H4 (cell line): ENCODE results near the gene CDH11. TPM values are rescaled to one million over a fixed set of nuclear protein-coding genes. Genes with fewer than 3 reads are reported as not detected.

Experiments
- DNase-seq: peaks from one replicate; pipeline ENCODE4 v3.0.0-alpha.2; 2015; ENCODE audit warnings: low spot score
- total RNA-seq: library from RNA; depleted of rRNA; stranded (reverse); fragments of >200 nt; shearing (Covaris generic); gene quantifications from 2 replicates; pipeline ENCODE4 v1.2.3, GENCODE V29; 2014; rRNA removed

CDH11 gene, protein sequence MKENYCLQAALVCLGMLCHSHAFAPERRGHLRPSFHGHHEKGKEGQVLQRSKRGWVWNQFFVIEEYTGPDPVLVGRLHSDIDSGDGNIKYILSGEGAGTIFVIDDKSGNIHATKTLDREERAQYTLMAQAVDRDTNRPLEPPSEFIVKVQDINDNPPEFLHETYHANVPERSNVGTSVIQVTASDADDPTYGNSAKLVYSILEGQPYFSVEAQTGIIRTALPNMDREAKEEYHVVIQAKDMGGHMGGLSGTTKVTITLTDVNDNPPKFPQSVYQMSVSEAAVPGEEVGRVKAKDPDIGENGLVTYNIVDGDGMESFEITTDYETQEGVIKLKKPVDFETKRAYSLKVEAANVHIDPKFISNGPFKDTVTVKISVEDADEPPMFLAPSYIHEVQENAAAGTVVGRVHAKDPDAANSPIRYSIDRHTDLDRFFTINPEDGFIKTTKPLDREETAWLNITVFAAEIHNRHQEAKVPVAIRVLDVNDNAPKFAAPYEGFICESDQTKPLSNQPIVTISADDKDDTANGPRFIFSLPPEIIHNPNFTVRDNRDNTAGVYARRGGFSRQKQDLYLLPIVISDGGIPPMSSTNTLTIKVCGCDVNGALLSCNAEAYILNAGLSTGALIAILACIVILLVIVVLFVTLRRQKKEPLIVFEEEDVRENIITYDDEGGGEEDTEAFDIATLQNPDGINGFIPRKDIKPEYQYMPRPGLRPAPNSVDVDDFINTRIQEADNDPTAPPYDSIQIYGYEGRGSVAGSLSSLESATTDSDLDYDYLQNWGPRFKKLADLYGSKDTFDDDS
- 55.2 and 56.6 TPM in 2 replicates for total RNA-seq

DNA sequence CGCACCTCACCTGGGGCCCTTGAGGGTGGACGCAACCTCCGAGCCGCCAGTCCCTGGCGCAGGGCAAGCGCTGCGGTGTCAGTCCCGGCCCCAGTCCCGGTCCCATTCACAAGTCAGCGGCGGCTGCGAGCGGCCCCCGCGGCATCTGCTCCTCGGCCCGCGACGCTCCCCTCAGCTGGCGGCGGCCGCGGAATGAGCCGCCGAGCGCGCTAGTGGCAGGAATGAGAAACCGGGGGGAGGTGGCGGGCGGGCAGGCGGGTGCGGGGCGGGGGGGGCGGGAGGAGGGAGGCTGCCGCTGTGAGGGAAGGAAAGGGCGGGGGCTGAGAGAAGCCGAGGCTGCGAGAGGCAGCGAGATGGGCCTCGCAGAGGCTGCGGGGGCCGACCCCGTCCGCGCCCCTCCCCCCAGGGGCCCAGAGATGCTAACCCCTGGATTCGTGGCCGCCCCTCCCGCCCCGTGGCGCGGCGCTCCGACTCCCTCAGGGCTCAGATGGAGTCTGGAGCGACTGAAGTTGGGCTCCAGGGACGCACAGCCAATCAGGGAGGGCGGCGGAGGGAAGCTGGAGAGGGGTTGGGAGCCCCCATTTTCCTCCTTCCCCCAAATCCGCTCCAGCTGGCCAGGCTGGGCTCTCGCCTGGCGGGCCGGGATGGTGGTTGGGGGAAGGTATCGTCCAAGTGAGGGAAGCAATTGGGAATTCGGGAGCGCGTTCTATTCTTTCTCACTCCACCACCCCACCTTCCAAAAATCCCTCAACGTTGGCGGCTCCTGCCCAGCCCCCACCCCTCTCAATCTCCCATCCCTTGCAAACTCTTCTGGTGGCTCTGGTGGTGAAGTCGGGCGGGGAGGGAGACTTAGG lies at the start of gene CDH11:
Gene CDH11 (minus strand): TSS at position 194 of the 854 bp plus-strand sequence. CDS start 117,194 bp downstream, outside the sequence.
- peak; percentile 30 for DNase-seq

DNA sequence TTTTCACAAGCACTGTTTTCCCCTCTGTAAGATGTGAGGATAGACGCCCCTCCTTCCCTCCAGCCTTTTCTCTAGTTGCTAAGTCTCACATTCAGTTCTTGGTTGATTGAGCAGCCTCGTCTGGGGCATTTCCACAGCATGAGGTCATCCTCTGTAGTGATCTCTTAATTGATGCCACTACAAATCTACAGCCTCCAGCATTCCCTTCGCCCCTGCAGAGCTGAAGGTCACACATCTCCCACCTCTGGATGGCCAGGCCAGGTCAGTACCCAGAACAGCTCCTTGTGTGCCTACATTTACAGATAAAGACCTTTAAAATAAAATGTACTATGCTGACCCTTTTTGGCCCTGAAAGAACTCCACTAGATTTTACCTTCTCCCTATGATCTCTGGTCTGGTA lies 32.5 kb upstream of the CDH11 start:
- no peak for DNase-seq

DNA sequence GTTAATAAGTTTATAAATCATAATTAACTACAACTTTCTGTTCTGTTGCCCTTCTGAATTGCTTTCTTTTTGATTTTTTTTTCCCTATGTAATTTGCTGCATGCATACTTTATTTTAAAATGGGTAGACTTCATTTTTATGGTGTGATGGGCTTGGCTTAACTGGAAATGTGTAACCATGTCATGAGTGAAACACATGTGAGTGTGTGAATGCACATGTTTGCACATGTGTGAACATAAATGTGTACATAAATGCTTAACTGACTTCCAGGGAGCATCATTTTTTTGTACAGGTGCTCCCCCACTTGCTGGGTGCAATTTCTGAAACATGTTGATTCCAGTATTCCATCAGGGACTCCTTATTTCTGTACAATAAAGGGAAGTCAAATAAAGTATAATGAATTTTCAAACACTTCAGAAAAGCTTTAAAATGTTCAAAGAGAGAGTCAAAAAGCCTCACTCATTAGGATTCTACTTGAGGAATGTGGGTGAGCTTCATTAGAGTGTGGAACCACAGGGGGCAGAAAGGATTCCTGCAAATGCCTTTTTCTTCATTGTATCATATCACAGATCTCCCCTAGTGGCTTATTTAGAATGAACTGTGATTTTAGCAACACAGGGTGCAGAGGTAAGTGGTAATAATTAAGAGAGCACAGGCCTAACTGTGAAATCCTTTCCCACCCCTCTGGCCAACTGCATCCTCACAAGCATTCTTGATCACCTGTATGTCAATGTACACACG lies 31.7 kb upstream of the CDH11 start:
- no peak for DNase-seq

DNA sequence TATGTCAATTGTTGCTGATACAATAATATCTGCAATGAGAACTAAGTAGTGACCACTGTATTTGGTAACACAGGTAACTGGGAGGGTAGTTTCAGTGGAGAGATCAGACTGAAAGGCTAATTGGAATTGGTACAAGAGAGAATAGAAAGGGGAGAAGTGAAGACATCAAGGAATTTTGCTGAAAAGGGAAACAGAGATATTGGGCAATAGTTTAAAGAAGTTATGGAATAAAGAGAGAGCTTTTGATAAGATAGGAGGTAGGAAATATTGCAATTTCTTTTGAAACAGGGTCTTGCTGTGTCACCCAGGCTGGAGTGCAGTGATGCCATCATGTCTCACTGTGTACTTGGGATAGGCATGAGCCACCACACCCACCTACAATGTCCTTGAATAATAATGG lies 26.9 kb upstream of the CDH11 start:
- no peak for DNase-seq

DNA sequence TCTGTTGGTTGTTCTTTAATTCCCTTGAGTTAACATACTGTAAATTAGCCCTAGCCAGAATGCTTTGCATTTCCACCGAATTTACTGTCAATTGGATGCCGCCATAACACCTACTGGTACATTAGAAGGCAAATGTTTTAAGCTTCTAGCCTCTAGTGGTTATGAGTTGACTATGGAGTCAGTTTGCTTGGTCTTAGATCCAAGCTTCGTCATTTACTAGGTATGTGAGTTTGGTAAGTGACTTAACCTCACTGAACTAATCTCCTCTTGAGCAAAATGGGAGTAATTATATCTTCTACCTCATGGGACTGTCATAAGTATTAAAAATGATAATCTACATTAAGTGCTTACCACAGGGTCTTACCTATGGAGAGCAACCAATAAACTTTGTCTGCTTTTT lies 20.4 kb upstream of the CDH11 start:
- no peak for DNase-seq

DNA sequence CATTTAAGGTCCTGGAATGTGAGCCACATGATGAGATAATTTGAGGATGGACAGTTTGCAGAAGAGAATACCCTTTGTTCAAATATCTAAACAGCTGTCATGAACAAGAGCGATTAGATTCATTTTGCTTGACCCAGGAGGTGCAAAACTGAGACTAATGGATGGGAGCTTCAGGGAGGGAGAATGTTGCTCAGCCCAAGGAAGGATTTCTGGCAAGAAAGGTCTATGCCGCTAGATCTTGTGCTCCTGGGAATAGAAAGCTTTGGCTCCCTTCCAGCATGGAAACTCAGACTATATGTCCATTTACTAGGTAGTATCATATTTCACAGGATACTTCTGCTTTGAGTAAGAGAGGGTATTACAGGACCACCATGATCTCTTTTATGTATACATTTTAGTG lies 14.8 kb upstream of the CDH11 start:
- no peak for DNase-seq

DNA sequence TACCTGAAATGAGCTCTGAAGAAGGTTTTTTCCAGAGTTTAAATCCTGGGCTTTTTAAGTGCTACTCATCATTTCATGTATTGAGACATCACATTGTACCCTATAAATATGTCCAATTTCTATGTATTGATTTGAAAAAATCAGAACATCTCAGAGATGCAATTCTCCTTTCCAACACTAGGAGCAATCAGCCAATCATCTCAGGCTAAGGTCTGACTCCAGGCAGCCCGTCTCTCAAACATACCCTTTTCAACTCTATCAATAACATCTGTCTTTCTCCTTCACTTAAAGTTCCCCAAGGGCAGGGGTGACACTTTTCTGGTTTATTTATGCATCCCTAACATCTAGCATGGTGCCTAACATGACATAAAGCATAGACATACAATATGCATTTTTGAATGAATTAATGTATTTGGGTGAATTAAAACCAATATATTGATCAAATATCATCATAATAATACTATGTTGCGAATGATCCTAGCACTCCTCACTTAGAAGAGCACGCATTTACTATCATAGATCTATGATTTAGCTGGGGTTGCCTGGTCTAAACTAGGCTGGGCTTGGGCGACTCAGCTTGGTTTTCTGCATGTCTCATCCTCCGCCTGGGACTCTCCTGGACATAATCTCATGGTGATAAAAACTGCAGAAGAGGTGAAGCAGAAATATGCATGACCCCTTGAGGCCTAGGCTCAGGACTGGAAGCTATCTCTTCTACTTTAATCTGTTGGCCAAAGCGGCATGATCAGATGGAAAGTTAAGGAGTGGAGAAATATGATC lies 5.2 kb upstream of the CDH11 start:
- DNase-seq, result no peak

DNA sequence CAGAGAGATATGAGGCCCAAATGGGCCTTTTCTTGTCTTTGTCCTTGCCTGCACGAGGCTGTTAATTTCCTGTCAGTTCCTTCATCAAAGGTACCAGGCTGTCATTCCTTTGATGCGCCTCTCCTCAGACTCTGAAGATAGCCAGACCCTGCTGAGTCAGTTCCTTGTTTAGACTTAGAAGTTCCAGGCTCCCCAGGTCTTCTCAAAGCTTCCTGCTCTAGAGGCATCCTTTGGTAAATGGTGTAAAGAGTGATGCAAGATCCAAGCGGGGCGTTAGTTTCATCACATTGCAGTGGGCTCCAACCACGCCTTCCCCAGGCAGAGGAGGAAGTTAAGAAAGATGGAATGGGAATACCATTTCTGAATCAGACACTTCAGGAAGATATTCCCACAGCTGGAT lies 4.0 kb upstream of the CDH11 start:
- DNase-seq, result peak; percentile 32

DNA sequence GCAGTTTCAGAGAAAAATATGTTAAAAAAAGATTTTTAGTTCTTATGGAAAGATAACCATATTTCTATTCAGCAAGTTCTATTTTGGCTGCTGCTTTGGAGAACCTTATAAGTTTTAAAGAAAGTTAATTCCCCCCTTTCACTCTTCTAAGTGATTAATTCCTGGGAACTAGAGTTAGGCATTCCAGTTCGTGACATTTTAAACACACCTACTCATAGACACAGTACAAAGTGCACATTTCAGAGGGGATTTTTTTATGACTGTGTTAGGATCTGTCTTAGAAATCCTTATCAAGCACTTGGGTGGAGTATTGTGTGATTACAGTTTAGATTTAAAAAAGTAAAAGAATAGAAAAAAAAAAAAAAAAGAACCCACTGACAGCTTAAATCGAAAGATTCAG lies 3.5 kb upstream of the CDH11 start:
- no peak for DNase-seq

DNA sequence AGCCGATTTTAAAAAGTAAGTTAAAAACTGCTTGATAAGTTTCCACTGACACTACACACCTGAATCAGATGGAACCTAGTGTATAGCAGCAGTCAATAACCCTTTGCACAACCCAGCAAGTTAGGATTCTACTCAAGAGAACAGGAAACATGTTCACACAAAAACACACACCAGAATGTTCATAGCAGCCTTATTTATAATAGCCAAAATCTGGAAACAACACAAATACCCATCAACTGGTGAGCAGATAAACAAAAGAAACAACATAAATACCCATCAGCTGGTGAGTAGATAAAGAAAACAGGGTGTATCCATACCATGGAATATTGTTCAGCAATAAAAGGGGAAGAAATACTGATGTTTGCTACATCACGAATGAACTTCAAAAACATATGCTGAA lies 2.7 kb upstream of the CDH11 start:
- DNase-seq, result no peak

DNA sequence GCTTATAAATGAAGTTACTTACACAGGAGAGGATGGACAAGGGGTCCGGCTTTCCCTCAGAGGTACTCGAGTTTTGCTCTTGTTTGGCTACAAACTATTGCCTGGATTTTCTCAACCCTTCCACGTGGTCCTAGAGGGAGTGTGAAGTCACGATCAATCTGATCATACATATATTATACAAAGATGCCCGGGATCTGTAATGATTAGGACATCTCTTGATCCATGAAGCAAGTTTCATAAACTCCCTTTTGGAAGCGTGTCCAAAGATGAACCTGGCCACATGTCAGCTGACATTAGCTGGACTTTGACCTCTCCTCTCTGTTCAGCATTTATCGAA lies 2.3 kb upstream of the CDH11 start:
- DNase-seq, result no peak

DNA sequence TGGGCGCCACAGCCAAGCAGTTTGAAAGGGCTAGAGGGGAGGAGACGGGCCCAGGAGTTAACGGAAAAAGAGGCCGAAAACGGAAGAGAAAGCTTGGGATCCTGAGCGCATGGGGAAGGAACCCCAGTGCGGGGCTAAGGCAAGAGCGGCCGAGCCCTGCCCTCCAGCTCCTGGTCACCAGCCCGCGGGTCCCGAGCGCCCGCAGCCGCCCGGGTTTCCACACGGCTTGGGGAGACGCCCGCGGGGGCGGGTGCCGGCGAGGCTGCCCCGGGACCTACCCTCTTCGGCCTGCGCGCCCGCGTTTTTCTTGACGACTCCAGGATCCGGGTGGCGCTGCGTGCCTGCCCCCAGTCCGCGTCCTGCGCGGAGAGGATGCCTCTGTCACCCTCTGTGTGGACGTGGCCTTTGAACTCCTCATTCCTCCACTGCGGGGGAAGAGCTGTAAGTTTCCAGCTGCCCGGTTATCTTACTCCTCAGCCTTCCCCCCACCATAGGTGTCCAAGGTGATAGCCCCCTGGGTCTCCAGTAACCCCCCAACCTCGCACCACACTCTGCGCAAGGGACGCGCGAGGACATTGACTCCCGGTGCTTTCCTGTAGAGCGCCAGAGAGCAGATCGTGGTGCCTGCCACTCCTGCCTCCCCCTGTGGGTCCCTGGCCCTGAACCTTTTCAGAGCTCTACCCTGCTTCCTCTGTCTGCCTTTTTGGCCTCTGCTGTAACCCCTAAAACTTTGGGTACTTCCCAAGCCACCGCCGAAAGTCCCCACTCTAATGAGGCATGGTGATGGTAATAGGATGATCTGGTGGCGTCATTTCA lies 1.7 kb upstream of the CDH11 start:
- DNase-seq, result no peak

DNA sequence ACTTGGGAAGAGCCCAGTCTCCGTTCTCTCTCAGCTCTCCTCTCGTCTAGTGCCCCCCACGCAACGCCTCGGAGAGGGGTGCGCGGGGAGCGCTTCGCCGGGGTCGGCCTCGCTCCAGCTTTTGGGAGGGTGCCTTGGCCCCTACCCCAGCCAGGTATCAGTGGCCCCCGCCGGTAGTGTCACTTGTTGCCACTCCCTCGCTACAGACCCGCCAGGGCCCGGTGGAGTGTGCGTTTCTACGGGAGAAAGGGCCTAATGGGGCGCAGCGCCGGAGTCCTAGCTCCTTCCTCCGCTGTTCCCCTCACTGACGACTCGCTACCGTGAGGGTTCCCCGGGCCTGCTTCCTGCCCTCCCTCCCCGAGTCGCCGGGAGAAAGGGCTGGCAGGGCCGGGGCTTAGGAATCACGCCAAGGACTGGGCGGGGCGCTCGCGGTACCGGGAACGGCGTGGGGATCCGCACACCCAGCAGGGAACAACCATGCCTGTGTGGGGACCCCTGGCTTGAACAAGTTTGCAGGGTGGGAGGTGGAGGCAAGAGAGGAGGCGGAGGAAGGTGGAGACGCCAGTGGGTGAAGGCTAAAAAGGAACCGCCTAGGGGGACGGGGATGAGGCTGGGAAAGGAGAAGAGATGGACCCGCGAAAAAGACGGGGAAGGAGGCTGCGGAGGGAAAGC lies 997 bp upstream of the CDH11 start:
- DNase-seq, result no peak

DNA sequence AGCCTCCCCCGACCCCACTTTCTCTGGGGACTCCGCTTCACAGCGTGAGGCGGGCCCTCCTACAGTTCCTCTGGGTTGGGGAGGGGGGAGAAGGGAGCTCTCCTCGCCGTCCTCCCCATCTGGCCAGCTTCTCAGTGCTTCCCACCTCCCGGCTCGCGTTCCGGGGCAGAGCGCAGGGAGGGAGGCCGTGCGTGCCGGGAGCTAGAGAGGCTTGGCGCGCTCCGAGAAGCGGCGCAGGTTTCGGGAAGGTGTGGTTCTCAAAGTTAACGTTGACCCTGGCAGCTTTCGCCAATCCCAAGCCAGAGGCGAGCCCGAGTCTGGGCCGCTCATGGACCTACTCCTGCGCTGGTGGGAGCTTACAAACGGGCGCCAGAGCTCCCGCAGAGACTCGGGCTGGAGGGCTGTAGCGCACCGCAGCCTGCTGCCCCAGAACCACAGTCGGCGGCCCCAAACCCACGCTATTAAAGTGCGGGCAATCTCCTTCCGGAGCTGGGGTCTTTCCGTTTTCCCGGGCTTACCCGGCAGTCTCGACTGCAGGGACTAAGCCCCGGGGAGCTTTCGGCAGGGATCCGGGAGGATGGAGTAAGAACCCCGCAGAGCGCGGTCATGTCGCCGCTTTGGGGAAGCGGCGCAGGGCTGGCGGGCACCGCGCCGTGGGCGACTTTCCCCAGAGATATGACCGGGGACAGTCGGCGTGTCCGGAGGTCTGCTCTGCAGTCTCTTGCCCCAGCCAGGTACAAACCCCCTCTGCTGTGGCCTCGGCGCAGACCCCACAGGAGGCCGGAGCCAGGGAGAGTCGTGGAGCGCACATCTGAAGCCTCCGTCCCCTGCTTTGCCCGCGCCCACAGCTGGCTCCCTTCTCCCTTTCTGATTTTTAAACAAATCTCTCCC lies 787 bp downstream of the CDH11 start:
- DNase-seq, result no peak

DNA sequence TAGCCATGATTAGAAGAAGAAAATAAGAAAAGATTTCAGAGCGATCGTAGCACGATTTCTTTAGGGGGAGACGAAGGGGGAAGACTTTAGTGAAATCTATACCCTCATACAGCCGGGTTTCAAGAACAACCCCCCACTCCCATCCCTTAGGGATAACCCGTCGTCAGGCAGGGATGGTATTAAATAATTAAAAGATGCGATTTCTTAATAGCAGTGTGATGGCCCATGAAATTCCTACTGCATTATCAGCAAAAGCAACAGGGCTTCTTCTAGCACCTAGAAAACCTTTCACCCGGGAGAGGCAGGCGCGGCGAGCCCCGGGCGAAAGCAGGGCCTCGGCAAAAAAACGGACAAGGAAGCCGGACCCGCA lies 1.4 kb downstream of the CDH11 start:
- no peak for DNase-seq

DNA sequence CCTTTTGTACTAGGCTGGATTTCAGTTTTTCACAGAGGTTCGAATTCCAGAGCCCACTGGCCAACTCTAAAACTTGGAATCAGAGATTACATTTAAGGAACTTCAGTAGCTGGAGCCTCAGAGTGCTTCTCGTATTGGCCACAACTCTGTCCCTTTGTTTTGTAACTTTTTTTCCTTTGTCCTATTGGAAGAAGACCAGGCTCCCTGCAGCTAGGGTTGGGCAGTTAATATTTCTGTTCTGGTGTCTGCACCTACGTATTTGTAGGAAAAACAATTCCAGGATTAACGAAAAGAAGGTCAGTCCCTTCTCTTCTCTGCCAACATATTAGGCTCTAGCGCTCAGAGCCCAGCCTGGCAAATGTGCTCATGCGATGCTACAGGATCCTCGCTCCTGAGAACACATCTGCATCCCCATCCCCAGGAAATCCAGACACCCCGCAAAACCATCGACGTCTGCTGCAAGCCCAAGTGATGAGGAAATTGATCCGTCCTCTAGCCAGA lies 1.9 kb downstream of the CDH11 start:
- peak; percentile 30 for DNase-seq

DNA sequence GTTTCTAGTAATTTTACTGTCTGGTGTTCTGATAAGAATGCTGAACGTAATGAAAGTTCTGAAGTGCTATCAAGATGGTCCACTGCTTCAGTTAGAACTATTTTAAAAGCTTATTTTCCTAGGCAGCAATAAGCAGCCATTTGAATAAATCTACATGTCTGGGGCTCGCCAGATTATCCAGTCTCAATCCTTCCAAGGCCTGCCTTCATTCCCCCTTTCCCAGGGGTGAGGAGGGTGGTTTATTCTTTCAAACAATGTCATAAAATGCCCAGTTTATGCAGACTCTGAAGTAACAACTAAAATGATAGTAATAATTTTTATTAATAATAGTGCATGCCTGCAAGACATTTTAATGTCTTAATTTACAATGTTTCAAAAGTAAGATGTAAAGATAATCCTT lies 2.4 kb downstream of the CDH11 start:
- no peak for DNase-seq

DNA sequence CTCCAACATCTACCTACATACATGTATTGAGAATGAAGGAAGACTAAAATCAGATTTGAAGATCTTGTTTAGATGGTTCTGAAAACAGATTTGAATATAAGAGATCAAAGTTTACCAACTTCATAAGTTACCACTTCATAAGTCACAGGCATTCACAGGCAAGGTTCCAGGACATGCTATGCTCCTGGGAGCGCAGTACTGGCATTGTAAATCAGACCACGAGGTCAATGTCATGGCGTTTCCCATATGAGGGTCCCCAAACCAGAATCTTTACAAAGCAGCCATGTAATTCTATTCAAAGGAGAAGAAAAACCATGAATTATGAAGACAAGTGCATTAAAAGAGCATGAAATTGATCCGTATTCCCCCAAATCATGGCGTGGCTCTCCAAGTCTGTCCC lies 3.0 kb downstream of the CDH11 start:
- DNase-seq, result no peak
